ENCODE data around the gene FOSL2.

GRCh38 chr2:28413899-28414295, 21.2 kb downstream of the FOSL2 start:
- TF ChIP-seq CTCF (IDR thresholded peaks at IDR 0.05 in 2 of 3, conservative IDR thresholded peaks at IDR 0.05 in 1 of 3; ENCODE audit: borderline replicate concordance in 1 of 3, insufficient read depth in 1 of 3, low read depth in 2 of 3, low read length in 2 of 3): no peak
- TF ChIP-seq ZNF274 (IDR thresholded peaks at IDR 0.05; ENCODE audit: low read depth, low read length): no peak

Measured in HCT116 (cell line).